Kasumi-1 (cell line): ENCODE data around the gene GLIS2.
"Not testable (repeated sequence)": the region's sequence is repeated elsewhere in the genome, so short reads cannot be mapped to it uniquely, and the experiment has no call there.

Experiments used
- DNase-seq, 2 experiments: peaks; one replicate each; lab custom pipeline; 2025; lab: John Stamatoyannopoulos, UW

The GLIS2 gene

GRCh38 chr16:4319454-4320421, 3.9 kb downstream of the GLIS2 start:
- no peak for DNase-seq

- DNase-seq = no peak
These were observed 4.8 kb downstream of the GLIS2 start for GRCh38 chr16:4320571-4321137.

DNA sequence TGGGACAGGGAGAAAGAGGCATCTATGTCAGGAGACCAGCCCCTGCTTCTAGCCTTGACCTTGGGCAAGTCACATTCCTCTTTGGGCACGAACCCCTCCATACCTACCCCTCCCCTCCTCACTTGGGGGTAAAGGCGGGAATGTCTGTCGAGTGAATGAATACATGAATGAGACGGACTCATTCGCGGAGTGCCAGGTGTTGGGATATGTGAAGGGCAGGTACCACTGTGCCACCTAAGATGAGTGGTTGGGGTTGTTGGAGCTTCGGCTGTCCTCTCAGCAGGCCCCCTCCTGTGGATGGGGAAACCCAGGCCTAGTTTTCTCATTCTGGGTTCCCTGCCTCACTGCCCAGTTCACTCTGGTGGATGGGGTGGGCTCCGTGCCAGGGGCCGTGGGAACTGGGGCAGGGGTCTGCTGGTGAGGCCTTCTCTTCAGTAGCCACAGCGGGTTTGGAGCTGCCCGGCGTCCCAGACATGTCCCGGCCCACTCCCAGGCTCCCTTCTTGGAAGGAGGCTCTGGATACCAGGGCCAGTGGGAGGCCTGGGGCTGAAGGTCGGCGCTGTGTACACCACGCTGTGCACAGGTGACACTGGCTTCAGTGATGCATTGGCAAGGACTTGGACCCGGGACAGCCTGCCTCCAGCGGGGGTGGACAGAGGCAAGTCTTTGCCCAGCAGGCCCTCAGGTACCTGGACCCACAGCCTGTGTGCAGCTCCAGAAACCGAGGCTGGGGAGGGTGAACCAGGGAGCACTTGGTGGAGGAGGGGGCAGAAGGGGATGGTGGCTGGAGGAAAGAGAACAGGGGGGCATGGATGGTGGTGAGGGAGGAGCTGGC, 5.6 kb downstream of the GLIS2 start:
- no peak for DNase-seq

GRCh38 chr16:4322121-4323052, 6.5 kb downstream of the GLIS2 start:
- DNase-seq = no peak

- no peak for DNase-seq
These were observed 7.4 kb downstream of the GLIS2 start for GRCh38 chr16:4323071-4323844.

- DNase-seq = no peak
These were observed 8.1 kb downstream of the GLIS2 start for GRCh38 chr16:4323845-4324488.

DNA sequence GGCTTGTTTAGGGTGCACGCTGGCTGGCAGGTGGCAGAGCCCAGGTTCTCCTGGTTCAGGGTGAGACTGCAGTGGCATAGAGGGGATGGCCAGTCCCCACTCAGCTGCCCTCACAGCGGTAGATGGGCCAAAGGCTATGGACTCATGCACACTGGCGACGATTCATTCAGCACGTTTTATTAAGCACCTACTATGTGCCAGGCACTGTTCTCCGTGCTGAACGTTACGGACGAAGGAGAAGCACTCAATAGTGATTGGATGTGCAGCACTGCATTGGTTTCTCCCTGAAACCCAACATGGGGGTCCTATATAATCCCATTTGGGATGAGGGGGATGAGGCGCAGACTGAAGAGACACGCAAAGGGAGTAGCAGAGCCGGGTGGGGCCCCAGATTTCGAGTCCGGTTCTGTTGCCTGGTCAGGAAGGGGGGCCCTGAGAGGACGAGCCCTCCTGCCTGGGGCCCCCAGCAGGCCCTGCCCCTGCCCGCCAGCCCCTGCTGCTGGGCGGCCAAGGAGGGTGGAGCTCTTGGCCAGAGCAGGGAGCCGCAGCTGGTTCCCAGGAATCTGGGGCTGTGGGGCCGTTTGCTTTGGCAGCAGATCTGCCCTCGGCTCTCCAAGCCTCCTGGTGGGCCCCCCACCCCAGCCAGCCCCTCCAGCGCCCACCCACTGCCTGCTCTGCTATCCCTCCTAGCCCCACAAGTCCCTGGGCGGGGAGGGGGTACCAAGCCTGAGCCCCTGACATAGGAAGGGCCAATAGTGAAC, 8.8 kb downstream of the GLIS2 start:
- no peak for DNase-seq

DNA sequence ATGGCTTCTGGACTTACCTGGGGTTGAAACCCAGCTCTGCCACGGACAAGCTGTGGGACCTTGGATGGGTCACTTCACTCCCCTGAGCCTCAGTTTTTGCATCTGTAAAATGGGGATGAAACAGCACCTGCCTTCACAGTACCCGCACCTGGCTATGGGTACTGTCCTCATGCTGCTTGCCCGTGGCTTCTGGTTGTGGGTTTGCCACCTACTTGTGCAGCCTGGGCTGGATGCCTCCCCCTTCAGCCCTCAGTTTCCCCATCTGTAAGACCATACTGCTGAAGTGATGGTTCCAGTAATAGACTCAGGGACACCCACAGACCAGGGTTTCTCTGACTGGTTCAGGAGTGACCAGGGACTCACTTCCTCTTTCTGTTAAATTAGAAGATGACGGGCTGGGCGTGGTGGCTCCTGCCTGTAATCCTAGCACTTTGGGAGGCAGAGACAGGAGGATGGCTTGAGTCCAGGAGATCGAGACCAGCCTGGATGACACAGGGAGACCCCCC, 9.4 kb downstream of the GLIS2 start:
- peak in 1 of 2 experiments; percentile 13 for DNase-seq

DNA sequence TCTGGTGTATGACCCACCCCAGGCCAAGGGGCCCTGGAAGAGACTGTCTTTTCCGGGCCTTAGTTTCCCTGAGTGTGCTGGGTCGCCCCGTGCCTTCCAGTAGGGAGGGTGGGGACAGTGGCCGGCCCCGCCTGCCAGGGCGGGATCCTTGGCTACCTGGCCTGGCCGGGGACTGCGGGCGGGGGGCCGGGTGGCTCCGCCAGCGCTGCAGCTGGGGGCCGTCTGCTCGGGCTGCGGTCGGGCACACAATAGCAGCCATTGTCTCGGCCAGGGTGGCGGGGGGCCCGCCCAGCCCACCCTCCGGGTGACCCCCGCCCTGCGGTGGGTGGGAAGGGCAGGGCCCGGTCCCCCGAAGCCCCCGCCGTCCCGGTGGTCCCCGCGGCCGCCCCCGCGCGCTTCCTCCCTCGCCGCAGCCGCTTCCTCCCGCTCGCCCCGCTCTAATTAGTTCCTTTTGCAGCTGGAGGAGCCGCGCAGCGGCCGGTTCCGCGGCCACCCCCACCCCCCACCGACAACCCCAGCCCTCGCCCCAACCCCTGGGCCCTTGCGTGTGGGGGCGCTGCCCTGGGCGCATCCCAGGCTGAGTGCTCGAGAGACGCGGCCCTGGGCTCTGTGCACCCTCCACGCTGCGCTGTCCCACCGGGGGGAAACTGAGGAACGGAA, 11.6 kb downstream of the GLIS2 start:
- no peak for DNase-seq

DNA sequence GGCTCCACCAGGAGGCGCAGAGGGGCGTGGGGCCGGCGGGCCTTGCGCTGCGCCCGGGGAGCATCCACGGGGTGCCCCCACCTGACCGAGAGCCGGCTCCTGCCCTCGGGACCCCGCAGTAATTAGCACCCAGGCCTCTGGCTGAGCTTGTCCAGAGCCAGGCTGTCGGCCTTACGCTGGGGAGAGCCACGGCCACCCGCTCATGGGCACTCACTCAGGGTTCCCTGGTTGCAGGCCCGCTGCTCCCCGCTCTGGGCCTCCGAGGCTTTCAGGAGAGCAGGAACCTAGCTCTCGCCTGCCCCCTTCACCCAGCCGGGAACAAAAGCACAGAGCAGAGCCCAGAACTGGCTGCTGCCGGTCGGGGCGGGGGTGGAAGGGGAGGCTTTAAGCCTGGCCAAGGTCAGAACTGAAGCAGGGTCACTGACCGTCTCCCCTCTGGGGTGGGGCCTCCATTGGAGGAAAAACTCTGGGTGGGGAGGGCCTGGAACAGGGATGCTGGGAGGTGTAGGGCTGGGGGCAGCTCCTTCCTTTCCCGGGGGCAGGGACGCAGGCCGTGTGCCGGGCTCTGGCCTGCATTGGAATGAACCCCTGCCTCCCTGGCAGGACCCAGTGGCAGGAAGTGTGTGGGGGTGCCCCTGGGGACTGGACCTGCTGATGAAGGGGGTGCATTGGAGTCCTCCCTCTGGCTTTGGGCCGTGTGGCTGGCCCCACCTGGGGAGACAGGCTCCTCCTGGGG, 12.3 kb downstream of the GLIS2 start:
- peak; percentile 42 to 46 for DNase-seq

DNA sequence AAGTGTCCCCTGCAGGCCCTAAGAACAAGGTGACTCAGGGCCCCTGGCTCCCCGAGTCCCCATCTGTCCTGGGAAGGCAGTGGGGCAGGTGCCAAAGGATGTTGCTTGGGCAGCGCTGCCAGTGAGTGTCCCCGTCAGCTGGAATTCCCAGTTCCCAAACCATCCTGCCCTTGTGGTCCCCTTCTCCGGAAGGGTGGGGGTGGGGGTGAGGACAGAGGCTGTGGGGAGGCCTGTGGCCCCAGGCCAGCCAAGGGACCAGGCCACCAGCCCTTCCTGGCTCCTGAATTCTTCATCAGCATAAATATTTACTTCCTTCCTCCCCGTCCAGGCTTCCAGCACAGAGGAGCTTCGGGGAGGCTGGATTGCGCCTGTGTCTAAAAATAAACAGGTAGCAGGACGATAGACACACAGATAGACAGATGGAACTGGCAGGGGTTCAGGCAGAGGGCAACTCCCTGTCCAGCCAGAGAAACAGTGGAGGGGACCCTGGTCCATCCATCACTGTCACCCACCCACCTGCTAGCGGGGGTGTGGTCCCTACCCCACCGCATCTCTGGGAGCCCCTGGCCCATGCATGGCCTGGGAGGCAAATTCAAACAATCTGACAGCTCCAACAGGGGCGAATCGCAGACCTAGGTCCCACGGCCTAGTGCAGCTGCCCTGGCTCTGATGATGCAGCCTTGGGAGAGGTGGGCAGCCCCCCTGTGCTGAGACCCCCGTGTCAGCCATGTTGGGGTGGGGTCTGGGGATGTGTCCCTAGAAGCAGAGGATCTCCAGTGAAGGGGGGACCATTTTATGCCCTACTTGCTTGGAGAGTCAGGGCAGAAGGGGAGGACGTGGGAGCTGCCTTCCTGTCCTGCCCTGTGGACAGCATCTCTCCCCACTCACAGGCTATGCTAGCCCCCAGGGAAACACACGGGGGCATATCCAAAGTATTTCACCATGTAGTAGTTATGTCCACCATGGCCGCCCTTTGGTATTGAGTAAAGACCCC, 13.2 kb downstream of the GLIS2 start:
- no peak for DNase-seq

GRCh38 chr16:4330277-4330874, 14.5 kb downstream of the GLIS2 start:
- peak in 1 of 2 experiments; percentile 19 for DNase-seq

DNA sequence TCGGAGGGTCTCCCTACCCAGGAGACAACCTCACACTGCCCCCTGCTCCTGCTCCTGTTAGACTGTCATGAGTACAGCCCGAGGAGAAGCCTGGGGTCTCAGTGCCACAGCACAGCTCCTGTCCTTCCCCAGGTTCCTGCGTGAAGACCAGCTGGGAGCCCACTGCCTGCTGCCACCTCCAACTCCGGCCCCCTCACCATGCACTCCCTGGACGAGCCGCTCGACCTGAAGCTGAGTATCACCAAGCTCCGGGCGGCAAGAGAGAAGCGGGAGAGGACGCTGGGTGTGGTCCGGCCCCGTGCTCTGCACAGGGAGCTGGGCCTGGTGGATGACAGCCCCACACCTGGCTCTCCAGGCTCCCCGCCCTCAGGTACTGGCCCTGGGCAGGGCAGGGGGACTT, 16.2 kb downstream of the GLIS2 start:
- DNase-seq = no peak

DNA sequence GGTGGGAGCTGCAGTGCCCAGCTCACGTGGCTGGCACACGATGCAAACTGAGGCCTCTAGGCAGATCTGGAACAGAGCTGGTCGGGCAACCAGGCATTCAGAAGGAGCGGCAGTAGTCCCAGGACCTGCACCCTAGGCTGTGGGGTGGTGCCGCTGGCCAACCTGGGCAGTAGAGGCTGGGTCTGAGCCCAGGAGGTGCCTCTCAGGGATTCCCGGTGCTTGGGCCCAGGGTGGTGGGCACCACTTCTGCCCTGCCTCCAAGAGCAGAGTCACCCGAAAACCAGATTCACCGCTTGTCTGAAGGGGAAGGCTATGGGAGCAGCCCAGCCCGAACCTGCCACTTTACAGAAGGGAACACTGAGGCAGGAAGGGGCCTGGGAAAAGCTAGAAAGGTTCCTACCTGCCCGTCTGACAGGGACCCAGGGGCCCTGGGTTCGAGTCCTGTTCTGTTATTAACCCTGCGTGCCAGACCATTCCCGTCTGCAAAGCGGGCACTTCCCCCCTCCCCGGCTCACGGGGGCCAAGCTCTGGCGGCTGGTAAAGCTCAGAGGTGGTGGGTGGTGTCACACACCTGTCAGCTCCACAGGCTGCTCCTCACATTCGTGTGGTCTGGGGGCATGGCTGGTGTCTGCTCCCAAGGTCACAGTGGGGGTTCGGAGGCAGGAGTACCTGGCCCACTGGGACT, 16.9 kb downstream of the GLIS2 start:
- no peak for DNase-seq

DNA sequence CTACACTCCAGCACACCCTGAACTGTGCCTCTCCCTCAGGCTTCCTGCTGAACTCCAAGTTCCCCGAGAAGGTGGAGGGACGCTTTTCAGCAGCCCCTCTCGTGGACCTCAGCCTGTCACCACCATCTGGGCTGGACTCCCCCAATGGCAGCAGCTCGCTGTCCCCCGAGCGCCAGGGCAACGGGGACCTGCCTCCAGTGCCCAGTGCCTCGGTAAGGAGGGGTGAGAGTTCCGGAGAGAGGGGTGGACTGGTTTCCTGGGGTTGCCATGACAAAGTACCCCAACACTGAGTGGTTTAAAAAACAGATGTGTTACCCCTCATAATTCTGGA, 17.4 kb downstream of the GLIS2 start:
- no peak for DNase-seq

DNA sequence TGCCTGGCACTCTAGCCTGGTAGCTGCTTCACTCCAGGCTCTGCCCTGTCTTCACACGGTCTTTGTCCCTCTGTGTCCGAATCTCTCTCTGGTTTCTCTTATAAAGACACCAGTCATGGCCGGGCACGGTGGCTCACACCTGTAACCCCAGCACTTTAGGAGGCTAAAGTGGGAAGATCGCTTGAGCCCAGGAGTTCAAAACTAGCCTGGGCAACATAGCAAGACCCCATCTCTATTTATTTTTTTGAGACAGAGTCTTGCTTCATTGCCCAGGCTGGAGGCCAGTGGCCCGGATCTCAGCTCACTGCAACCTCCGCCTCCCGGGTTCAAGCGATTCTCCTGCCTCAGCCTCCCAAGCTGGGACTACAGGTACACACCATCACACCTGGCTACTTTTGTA, 17.8 kb downstream of the GLIS2 start:
- DNase-seq = not testable (repeated sequence)
